GM12872 (cell line): Measurements from ENCODE around the gene TDRD7.

Source experiments
- TF ChIP-seq, protein P1 (sequence below): IDR thresholded peaks from 3 replicates; pipeline ENCODE4 v1.5.1; 2011; ENCODE audit warnings: low read depth, mild to moderate bottlenecking, low read length, moderate library complexity; ENCODE audit not compliant: insufficient read depth

The TDRD7 gene

GRCh38 chr9:97388721-97389238, 23.1 kb upstream of the TDRD7 start:
- TF ChIP-seq, protein P1, sequence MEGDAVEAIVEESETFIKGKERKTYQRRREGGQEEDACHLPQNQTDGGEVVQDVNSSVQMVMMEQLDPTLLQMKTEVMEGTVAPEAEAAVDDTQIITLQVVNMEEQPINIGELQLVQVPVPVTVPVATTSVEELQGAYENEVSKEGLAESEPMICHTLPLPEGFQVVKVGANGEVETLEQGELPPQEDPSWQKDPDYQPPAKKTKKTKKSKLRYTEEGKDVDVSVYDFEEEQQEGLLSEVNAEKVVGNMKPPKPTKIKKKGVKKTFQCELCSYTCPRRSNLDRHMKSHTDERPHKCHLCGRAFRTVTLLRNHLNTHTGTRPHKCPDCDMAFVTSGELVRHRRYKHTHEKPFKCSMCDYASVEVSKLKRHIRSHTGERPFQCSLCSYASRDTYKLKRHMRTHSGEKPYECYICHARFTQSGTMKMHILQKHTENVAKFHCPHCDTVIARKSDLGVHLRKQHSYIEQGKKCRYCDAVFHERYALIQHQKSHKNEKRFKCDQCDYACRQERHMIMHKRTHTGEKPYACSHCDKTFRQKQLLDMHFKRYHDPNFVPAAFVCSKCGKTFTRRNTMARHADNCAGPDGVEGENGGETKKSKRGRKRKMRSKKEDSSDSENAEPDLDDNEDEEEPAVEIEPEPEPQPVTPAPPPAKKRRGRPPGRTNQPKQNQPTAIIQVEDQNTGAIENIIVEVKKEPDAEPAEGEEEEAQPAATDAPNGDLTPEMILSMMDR: no peak

DNA sequence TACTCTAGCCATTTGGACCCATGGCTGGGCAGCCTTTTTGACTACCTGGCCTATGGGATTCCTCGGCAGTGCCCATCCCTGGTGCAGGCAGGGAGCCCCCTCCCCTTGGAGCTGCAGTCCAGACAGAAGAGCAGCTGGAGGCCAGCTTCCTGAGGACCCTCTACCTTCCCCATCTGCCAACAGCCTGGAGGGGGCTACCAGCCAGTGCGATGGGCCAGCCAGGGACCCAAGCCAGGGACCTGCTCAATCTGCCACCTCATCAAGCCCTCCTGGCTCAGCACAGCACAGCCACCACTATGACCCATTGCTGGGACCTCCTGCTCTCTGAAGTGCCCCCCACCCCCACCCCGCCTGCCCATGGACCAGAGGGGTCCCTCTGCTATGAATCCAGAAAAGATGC, 22.6 kb upstream of the TDRD7 start:
- TF ChIP-seq, protein P1: no peak

DNA sequence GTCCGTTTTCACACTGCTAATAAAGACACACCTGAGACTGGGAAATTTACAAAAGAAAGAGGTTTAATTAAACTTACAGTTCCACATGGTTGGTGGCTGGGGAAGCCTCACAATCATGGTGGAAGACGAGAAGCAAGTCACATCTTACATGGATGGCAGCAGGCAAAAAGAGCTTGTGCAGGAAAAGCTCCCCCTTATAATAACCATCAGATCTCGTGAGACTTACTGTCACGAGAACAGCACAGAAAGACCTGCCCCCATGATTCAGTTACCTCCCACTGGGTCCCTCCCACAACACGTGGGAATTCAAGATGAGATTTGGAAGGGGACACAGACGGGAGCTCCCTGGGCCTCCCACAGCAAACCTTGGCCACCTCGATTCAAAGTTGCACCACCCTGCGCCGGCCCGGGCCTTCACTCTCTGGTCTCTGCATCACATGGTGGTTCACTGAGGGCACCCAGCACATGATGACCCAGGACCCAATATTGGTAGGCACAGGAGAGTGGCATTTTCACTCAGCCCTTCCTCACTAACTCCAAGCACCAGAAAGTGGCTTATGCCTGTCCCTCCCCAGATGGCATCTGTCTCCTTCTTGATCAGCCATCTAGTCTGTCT, 21.0 kb upstream of the TDRD7 start:
- TF ChIP-seq, protein P1: no peak

DNA sequence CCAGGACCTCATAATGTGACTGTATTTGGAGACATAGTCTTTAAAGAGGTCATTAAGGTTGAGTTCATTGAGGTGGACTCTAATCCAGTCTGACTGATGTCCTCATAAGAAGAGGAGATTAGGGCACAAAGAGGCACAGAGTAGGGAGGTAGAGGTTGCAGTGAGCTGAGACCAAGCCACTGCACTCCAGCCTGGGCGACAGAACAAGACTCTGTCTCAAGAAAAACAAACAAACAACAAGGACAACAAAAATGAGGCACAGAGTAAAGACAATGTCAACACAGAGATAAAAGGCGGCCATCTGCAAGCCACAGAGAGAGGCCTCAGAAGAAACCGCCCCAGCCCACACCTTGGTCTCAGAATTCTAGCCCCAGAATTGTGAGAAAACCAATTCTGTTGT, 17.0 kb upstream of the TDRD7 start:
- TF ChIP-seq, protein P1: no peak

DNA sequence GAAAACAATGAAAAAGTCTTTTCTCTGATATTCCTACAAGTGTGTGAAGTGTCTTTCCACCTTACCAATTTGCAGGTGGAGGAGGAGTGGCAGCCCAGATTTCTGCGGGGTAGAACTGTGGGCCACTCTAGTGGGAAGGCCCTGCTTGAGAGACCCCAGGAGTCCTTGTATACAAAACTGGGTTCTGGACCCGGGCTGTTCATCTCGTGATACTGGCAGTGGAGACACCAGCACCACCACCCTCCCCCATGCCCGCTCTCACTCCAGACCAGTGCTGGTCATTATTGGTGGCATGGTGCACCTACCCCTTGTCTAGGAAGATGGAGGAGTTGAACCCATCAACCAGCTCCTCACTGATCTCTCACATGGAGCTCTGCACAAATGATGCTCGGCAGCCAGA, 16.2 kb upstream of the TDRD7 start:
- TF ChIP-seq, protein P1: no peak

GRCh38 chr9:97396256-97396655, 15.6 kb upstream of the TDRD7 start:
- TF ChIP-seq, protein P1: no peak

DNA sequence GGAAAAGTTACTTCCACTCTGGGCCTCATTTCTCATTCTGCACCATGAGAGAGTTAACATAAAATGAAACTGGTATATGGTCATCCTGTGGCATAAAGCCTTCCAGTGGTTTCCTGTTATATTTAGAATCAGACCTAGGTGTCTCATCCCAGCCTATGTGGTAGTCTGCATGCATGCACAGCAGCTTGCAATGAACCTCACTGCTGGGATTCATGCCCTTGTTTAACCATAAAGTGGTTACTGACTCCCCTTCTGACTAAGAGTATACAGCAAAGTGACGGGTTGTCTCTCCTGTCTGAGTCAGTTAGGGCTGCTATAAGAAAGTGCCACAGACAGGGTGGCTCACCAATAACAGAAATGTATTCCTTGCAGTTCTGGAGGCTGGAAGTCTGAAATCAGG, 14.7 kb upstream of the TDRD7 start:
- TF ChIP-seq, protein P1: no peak
